Left ventricle myocardium inferior (tissue), 1 donor: Measurements from ENCODE around the gene GFOD2. TPM values are rescaled to one million over a fixed set of nuclear protein-coding genes. Genes with fewer than 3 reads are reported as not detected.
A peak's percentile ranks its signal among the peaks of the same experiment; 100 is the strongest.

Experiments used
- DNase-seq: peaks from one replicate; pipeline ENCODE4 v3.0.0-alpha.2; 2020
- H3K27ac ChIP-seq: fragments of 200-600 bp; replicated peaks from 2 replicates; pipeline ENCODE4 v1.8.0; 2021
- H3K27me3 ChIP-seq: fragments of 200-600 bp; 2 replicates; pipeline ENCODE4 v1.8.0; 2021; ENCODE audit warnings: low read depth
- H3K36me3 ChIP-seq: fragments of 200-600 bp; 2 replicates; pipeline ENCODE4 v1.8.0; 2021
- H3K4me1 ChIP-seq: fragments of 200-600 bp; 2 replicates; pipeline ENCODE4 v1.8.0; 2021
- H3K4me3 ChIP-seq: fragments of 200-600 bp; 2 replicates; pipeline ENCODE4 v1.8.0; 2021; ENCODE audit warnings: mild to moderate bottlenecking, moderate library complexity
- H3K9me3 ChIP-seq: fragments of 200-600 bp; replicated peaks from 2 replicates; pipeline ENCODE4 v1.8.0; 2021
- CTCF ChIP-seq: fragments of 200-600 bp; IDR thresholded peaks from 2 replicates; pipeline ENCODE4 v1.8.0; 2021; ENCODE audit warnings: antibody characterized with exemption, mild to moderate bottlenecking, borderline replicate concordance
- intact Hi-C: fragments of 100-400 bp; cut with micrococcal nuclease; formaldehyde crosslinking; loops from one replicate; pipeline ENCODE4 v1.11.0; 2022
- total RNA-seq: library from RNA; stranded (reverse); fragmentation: NEBNext Ultra II Directional; extraction: Animal tissue kit (Norgen Biotek cat#: 25700); gene quantifications from one replicate; pipeline ENCODE4 v1.2.1, GENCODE V29; 2021
- donor health status: DM: no; HTN: yes; CAD: no; lungs with severe emphysema.

Gene GFOD2
- total RNA-seq, 1 donor from 2014 or later: 11.1 TPM

GRCh38 chr16:67676939-67677338, 42.2 kb downstream of the GFOD2 start:
- DNase-seq: no peak
- Histone ChIP-seq H3K4me3 (no peak overlapping the region), H3K27me3 (no peaks in the 10 kb centered on the region), H3K27ac (peak overlapping the region; percentile 23), H3K9me3 (no peaks in the 10 kb centered on the region), H3K4me1 (peaks cover 33% of the 10 kb centered on the region), H3K36me3 (peaks cover 5% of the 10 kb centered on the region)
- intact Hi-C loops: loop anchor here (10.0 kb wide), 1 partner anchor 128 kb away; the partner anchor contains the start of genes RANBP10 and TSNAXIP1
- TF ChIP-seq CTCF: no peak

- Histone ChIP-seq H3K36me3 (peaks cover 5% of the 10 kb centered on the region), H3K4me1 (peaks cover 33% of the 10 kb centered on the region), H3K27me3 (no peaks in the 10 kb centered on the region), H3K27ac (peak overlapping the region; percentile 27), H3K9me3 (no peaks in the 10 kb centered on the region), H3K4me3 (no peak overlapping the region)
- no peak for TF ChIP-seq CTCF
- no peak for DNase-seq
- intact Hi-C loops: loop anchor here (10.0 kb wide), 1 partner anchor 128 kb away; the partner anchor contains the start of genes RANBP10 and TSNAXIP1
Measured at GRCh38 chr16:67676516-67676915, 42.6 kb downstream of the GFOD2 start.

DNA sequence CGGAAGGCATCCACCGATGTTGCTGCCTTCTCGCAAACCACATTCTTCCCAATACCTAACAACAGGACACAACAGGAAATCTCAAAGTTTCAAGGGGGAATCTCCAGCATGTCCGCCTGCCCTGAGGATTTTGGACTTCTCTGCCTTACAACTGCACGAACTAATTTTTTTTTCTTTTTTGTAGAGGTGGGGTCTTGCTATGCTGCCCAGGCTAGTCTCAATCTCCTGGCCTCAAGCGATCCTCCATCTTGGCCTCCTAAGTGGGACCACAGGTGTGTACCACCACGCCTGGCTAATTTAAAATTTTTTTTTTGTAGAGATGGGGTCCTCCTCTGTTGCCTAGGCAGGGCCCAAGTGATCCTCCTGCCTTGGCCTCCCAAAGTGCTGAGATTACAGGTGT, 43.1 kb downstream of the GFOD2 start:
- Histone ChIP-seq H3K4me3 (no peak overlapping the region), H3K4me1 (peaks cover 33% of the 10 kb centered on the region), H3K9me3 (no peaks in the 10 kb centered on the region), H3K27ac (peak overlapping the region; percentile 27), H3K36me3 (peaks cover 5% of the 10 kb centered on the region), H3K27me3 (no peaks in the 10 kb centered on the region)
- DNase-seq: no peak
- TF ChIP-seq CTCF: no peak
- intact Hi-C loops: loop anchor here (10.0 kb wide), 1 partner anchor 129 kb away; the partner anchor contains the start of genes RANBP10 and TSNAXIP1

DNA sequence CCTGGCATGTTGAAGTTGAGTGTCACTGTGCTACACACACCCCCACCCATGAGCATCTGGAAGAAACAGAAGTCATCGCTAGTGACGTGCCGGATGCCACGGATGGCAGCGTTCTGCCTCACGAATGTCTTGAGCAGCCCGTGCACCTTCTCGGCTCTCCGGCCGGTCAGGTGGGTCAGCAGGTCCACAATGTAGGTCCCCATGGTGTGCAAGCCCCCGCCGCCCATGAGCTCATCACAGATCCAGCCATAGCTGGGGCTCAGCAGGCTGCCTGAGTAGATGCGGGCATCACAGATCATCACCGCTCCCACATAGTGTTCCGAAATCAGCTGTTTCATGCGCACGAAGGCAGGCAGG, 43.6 kb downstream of the GFOD2 start:
- peaks cover 5% of the 10 kb centered on the region for H3K36me3 ChIP-seq
- no peak for DNase-seq

GRCh38 chr16:67674851-67675578, 44.1 kb downstream of the GFOD2 start:
- Histone ChIP-seq H3K27ac (peak overlapping the region; percentile 87), H3K4me3 (no peak overlapping the region), H3K4me1 (peaks cover 33% of the 10 kb centered on the region), H3K36me3 (peaks cover 3% of the 10 kb centered on the region), H3K9me3 (no peaks in the 10 kb centered on the region), H3K27me3 (no peaks in the 10 kb centered on the region)
- DNase-seq: no peak
- no peak for TF ChIP-seq CTCF
- intact Hi-C loops: loop anchor here (10.0 kb wide), 1 partner anchor 130 kb away; the partner anchor contains the start of genes RANBP10 and TSNAXIP1

More for the DNA sequence above, 43.6 kb downstream of the GFOD2 start:
- Histone ChIP-seq H3K9me3 (no peaks in the 10 kb centered on the region), H3K4me3 (no peak overlapping the region), H3K4me1 (peaks cover 33% of the 10 kb centered on the region), H3K27me3 (no peaks in the 10 kb centered on the region), H3K27ac (no peak overlapping the region)
- intact Hi-C loops: loop anchor here (10.0 kb wide), 1 partner anchor 129 kb away; the partner anchor contains the start of genes RANBP10 and TSNAXIP1
- no peak for TF ChIP-seq CTCF
